Mucosa of descending colon (tissue), 3 donors: ENCODE measurements around the gene FBN1. TPM values are rescaled to one million over a fixed set of nuclear protein-coding genes. Genes with fewer than 3 reads are reported as not detected.

Experiments
- ATAC-seq: fragments of 200-7000 bp; cut with Tn5 transposase; one replicate; pipeline ENCODE4 v1.9.1; 2020; ENCODE audit warnings: mild to moderate bottlenecking, moderate library complexity
- DNase-seq, 3 donors: peaks; one replicate each; pipeline ENCODE4 v3.0.0-alpha.2; 2020
- H3K36me3 ChIP-seq: fragments of 200-600 bp; one replicate; pipeline ENCODE4 v1.8.0; 2021; ENCODE audit warnings: low read depth, mild to moderate bottlenecking
- H3K4me1 ChIP-seq: fragments of 200-600 bp; one replicate; pipeline ENCODE4 v1.8.0; 2021; ENCODE audit warnings: low read depth, mild to moderate bottlenecking
- H3K4me3 ChIP-seq: fragments of 200-600 bp; one replicate; pipeline ENCODE4 v1.8.0; 2021; ENCODE audit warnings: mild to moderate bottlenecking
- H3K9me3 ChIP-seq: fragments of 200-600 bp; one replicate; pipeline ENCODE4 v1.8.0; 2021; ENCODE audit warnings: mild to moderate bottlenecking
- intact Hi-C, 2 donors: fragments of 100-400 bp; cut with DNase I in 1 of 2; cut with micrococcal nuclease in 1 of 2; formaldehyde crosslinking; loops; one replicate each; pipeline versions ENCODE4 v1.11.0 to v1.11.1; 2022; cut with DNase I, micrococcal nuclease
- total RNA-seq, 3 donors: library from RNA; stranded (reverse); fragmentation: NEBNext Ultra II Directional in 2 of 3; extraction: Animal tissue kit (Norgen Biotek cat#: 25700) in 2 of 3; gene quantifications; one replicate each; pipeline versions ENCODE4 v1.2.1 to v1.2.4, GENCODE V29; 2021 to 2023
- TF ChIP-seq, protein P1 (sequence below): fragments of 200-600 bp; IDR thresholded peaks from one replicate; pipeline ENCODE4 v1.8.0; 2022; ENCODE audit warnings: antibody characterized with exemption, mild to moderate bottlenecking
- donor health status: DM: no; HTN: no; CAD: no; lungs with moderate emphysema.
- donor health status: DM: no; HTN: no; CAD: no.
- donor health status: DM: no; HTN: yes; CAD: no.

FBN1 gene
- total RNA-seq, 3 donors from 2014 or later = 9.3 to 47.9 (median 35.9) TPM

- no peak for DNase-seq
- intact Hi-C loops = no loop called here
- TF ChIP-seq, protein P1, sequence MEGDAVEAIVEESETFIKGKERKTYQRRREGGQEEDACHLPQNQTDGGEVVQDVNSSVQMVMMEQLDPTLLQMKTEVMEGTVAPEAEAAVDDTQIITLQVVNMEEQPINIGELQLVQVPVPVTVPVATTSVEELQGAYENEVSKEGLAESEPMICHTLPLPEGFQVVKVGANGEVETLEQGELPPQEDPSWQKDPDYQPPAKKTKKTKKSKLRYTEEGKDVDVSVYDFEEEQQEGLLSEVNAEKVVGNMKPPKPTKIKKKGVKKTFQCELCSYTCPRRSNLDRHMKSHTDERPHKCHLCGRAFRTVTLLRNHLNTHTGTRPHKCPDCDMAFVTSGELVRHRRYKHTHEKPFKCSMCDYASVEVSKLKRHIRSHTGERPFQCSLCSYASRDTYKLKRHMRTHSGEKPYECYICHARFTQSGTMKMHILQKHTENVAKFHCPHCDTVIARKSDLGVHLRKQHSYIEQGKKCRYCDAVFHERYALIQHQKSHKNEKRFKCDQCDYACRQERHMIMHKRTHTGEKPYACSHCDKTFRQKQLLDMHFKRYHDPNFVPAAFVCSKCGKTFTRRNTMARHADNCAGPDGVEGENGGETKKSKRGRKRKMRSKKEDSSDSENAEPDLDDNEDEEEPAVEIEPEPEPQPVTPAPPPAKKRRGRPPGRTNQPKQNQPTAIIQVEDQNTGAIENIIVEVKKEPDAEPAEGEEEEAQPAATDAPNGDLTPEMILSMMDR = no peak
- no peak overlapping the region for H3K4me3 ChIP-seq
- H3K4me1 ChIP-seq = no peaks in the 10 kb centered on the region
- H3K36me3 ChIP-seq = no peaks in the 10 kb centered on the region
- no peak for ATAC-seq
- H3K9me3 ChIP-seq = no peaks in the 10 kb centered on the region
Observed at GRCh38 chr15:48565560-48566482, 79.7 kb downstream of the FBN1 start.

DNA sequence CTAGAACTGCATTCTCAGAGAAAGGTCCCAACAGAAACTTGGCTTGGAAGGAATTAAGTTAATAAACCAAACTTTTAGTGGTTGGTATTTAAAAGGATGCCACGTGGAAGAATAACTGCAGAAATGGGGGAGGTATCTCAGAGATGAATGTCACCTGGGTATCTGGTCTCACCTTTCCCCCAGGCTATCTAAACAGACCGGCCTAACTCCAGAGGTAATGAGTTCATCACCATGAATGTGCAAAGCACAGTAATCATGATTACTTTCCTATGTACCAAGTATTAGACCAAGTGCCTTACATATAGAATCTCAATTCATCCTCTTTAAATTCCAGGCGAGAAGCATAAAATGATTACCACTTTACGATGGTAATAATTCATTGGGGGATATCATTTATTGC, 80.8 kb downstream of the FBN1 start:
- ATAC-seq (no peak), DNase-seq (no peak)
- Histone ChIP-seq H3K4me1 (no peaks in the 10 kb centered on the region), H3K9me3 (no peaks in the 10 kb centered on the region), H3K36me3 (no peaks in the 10 kb centered on the region), H3K4me3 (no peak overlapping the region)
- TF ChIP-seq, protein P1 = no peak
- intact Hi-C loops = no loop called here

- H3K36me3 ChIP-seq = no peaks in the 10 kb centered on the region
- no peaks in the 10 kb centered on the region for H3K4me1 ChIP-seq
- DNase-seq (no peak), ATAC-seq (no peak)
- TF ChIP-seq, protein P1 = no peak
- no peaks in the 10 kb centered on the region for H3K9me3 ChIP-seq
- intact Hi-C loops = no loop called here
- no peak overlapping the region for H3K4me3 ChIP-seq
Observed at GRCh38 chr15:48563934-48564333, 81.6 kb downstream of the FBN1 start.

DNA sequence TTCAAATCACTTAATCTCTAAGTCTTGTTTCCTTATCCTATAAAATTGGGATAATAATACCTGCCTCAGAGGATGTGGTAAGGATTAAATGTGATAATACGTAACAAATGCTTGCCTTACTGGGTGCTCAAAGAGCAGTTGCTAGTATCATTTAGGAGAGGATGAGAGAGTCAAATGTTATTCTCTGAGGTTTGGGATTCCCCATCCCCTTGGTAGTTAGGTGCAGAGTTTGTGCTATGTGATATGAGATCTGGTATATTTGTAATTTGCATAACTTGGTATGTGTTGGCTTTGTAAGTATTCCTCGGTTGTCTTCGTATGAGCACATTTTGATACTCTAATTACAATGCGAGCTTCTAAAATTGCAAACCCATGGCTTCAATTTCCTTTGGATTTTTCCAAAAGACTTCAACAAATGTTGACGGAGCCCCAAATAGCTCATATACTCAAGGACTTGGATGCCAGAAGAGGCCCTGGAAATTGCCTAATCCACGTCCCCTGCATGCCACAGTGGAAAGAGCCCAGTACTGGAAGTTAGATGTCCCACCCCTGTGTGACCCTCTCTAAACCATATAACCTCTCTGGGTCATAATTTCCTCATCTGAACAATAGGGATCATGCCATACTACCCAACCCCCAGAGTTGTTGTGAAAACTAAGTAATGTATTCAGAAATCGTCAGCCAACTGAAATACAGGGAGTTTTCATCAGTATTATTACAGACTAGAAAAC, 85.0 kb downstream of the FBN1 start:
- no peak for ATAC-seq
- no peaks in the 10 kb centered on the region for H3K4me1 ChIP-seq

GRCh38 chr15:48559285-48559684, 86.2 kb downstream of the FBN1 start:
- H3K36me3 ChIP-seq = no peaks in the 10 kb centered on the region
- H3K4me1 ChIP-seq = no peaks in the 10 kb centered on the region
- intact Hi-C loops = no loop called here
- DNase-seq (no peak), ATAC-seq (peak; percentile 34)
- H3K9me3 ChIP-seq = no peaks in the 10 kb centered on the region
- H3K4me3 ChIP-seq = no peak overlapping the region
- TF ChIP-seq, protein P1 = no peak

More for the DNA sequence above, 85.0 kb downstream of the FBN1 start:
- no peak overlapping the region for H3K4me3 ChIP-seq
- TF ChIP-seq, protein P1 = no peak
- intact Hi-C loops = no loop called here
- no peak for DNase-seq
- no peaks in the 10 kb centered on the region for H3K9me3 ChIP-seq
- H3K36me3 ChIP-seq = no peaks in the 10 kb centered on the region
